H1 (cell line): ENCODE data around the gene CBLL1. TPM values are rescaled to one million over a fixed set of nuclear protein-coding genes. Genes with fewer than 3 reads are reported as not detected.

Source experiments
- CTCF ChIA-PET: fragments of 300-600 bp; sonication (Branson Sonifier 250); formaldehyde crosslinking; loops from one replicate; lab custom pipeline; 2021; ENCODE audit not compliant: partially characterized antibody; lab: Charles Lee
- POLR2A ChIA-PET: fragments of 300-600 bp; sonication (Branson Sonifier 250); formaldehyde crosslinking; loops from one replicate; lab custom pipeline; 2021; ENCODE audit warnings: inconsistent platforms; ENCODE audit not compliant: partially characterized antibody; lab: Charles Lee
- DNase-seq, 2 experiments: peaks; one replicate each; pipeline versions ENCODE4 v3.0.0 to v3.0.0-alpha.2; 2010 to 2022; ENCODE audit warnings: low spot score in 2 of 2, low read depth in 1 of 2, mixed read lengths in 1 of 2
- FAIRE-seq: peaks from 2 replicates; lab custom pipeline; 2011; peaks lifted over from hg19 to GRCh38; lab: Jason Lieb, UNC
- H2AFZ ChIP-seq: 2 replicates; pipeline ENCODE4 v1.8.1; 2012; ENCODE audit warnings: low read length, inconsistent platforms
- H2AK5ac ChIP-seq: 2 replicates; pipeline ENCODE4 v1.6.1; 2013; ENCODE audit warnings: low read depth, low read length
- H2BK120ac ChIP-seq: replicated peaks from 2 replicates; pipeline ENCODE3; 2013; ENCODE audit warnings: low read depth, low read length, inconsistent platforms
- H2BK12ac ChIP-seq: 2 replicates; pipeline ENCODE4 v1.6.1; 2013; ENCODE audit warnings: low read depth, low read length
- H2BK15ac ChIP-seq: 2 replicates; pipeline ENCODE4 v1.6.1; 2013; ENCODE audit warnings: low read length
- H2BK20ac ChIP-seq: 2 replicates; pipeline ENCODE4 v1.6.1; 2013; ENCODE audit warnings: low read length
- H2BK5ac ChIP-seq: 2 replicates; pipeline ENCODE4 v1.6.1; 2013; ENCODE audit warnings: low read depth, low read length
- H3K14ac ChIP-seq: 2 replicates; pipeline ENCODE4 v1.6.1; 2013; ENCODE audit warnings: inconsistent platforms; ENCODE audit not compliant: insufficient read length
- H3K18ac ChIP-seq: 2 replicates; pipeline ENCODE4 v1.6.1; 2013; ENCODE audit warnings: low read length; ENCODE audit errors: extremely low read depth
- H3K23ac ChIP-seq: 2 replicates; pipeline ENCODE4 v1.6.1; 2013; ENCODE audit warnings: inconsistent platforms; ENCODE audit not compliant: insufficient read length
- H3K23me2 ChIP-seq: 2 replicates; pipeline ENCODE4 v1.6.1; 2013; ENCODE audit warnings: low read depth, low read length
- H3K27ac ChIP-seq: 2 replicates; pipeline ENCODE4 v1.6.1; 2011; ENCODE audit warnings: low read depth, low read length, inconsistent platforms
- H3K27me3 ChIP-seq, 4 experiments: replicated peaks in 1 of 4; 1 replicate in 1 of 4; 2 replicates in 3 of 4; pipeline versions ENCODE4 v1.6.1 to v1.8.1; 2011 to 2013; ENCODE audit warnings: low read length in 3 of 4, mild to moderate bottlenecking in 3 of 4, inconsistent platforms in 2 of 4, mixed read lengths in 2 of 4, moderate library complexity in 1 of 4; ENCODE audit not compliant: control insufficient read depth in 3 of 4, insufficient read depth in 3 of 4; ENCODE audit errors: extremely low read depth in 1 of 4
- H3K36me3 ChIP-seq, 4 experiments: 2 replicates each; pipeline versions ENCODE4 v1.6.1 to v1.8.1; 2011 to 2013; ENCODE audit warnings: mild to moderate bottlenecking in 4 of 4, low read length in 3 of 4, moderate library complexity in 2 of 4, control low read depth in 1 of 4, inconsistent platforms in 1 of 4; ENCODE audit not compliant: insufficient read depth in 4 of 4, control insufficient read depth in 2 of 4
- H3K4ac ChIP-seq: replicated peaks from 2 replicates; pipeline ENCODE3; 2013; ENCODE audit warnings: low read length, low read depth, mixed read lengths, inconsistent platforms; ENCODE audit not compliant: insufficient read length
- H3K4me1 ChIP-seq, 4 experiments: replicated peaks in 1 of 4; 1 replicate in 1 of 4; 2 replicates in 3 of 4; pipeline versions ENCODE4 v1.6.1 to v1.8.1; 2011 to 2013; ENCODE audit warnings: low read length in 3 of 4, inconsistent platforms in 2 of 4, mixed read lengths in 1 of 4; ENCODE audit not compliant: insufficient read depth in 4 of 4, control insufficient read depth in 3 of 4
- H3K4me2 ChIP-seq, 2 experiments: 2 replicates each; pipeline versions ENCODE4 v1.6.1 to v1.8.1; 2011 to 2013; ENCODE audit warnings: low read depth in 2 of 2, low read length in 2 of 2, control low read depth in 1 of 2, inconsistent platforms in 1 of 2, mild to moderate bottlenecking in 1 of 2; ENCODE audit not compliant: insufficient read depth in 1 of 2
- H3K4me3 ChIP-seq, 4 experiments: fragments of 200-600, 300-600 bp in 1 of 4; sonication (generic), shearing (Covaris generic), sonication (Bioruptor Twin) in 1 of 4; 2 replicates each; pipeline versions ENCODE4 v1.5.1 to v1.8.1; 2011 to 2016; ENCODE audit warnings: low read length in 4 of 4, low read depth in 3 of 4, control low read depth in 2 of 4, inconsistent platforms in 2 of 4, mild to moderate bottlenecking in 2 of 4, mixed read lengths in 1 of 4, moderate library complexity in 1 of 4; ENCODE audit not compliant: insufficient read depth in 2 of 4; ENCODE audit errors: extremely low read depth in 1 of 4
- H3K56ac ChIP-seq: replicated peaks from 2 replicates; pipeline ENCODE3; 2013; ENCODE audit warnings: low read depth, mild to moderate bottlenecking, mixed read lengths, low read length, inconsistent platforms; ENCODE audit not compliant: insufficient read length
- H3K79me1 ChIP-seq: 2 replicates; pipeline ENCODE4 v1.6.1; 2013; ENCODE audit warnings: low read depth, low read length, control low read depth
- H3K79me2 ChIP-seq, 2 experiments: 2 replicates each; pipeline versions ENCODE4 v1.6.1 to v1.8.1; 2012 to 2013; ENCODE audit warnings: low read length in 2 of 2, mild to moderate bottlenecking in 2 of 2, inconsistent platforms in 1 of 2; ENCODE audit not compliant: insufficient read depth in 2 of 2, control insufficient read depth in 1 of 2
- H3K9ac ChIP-seq, 4 experiments: replicated peaks in 1 of 4; 1 replicate in 1 of 4; 2 replicates in 3 of 4; pipeline versions ENCODE4 v1.6.1 to v1.8.1; 2011 to 2013; ENCODE audit warnings: low read depth in 3 of 4, low read length in 3 of 4, control low read depth in 2 of 4, mild to moderate bottlenecking in 2 of 4, moderate library complexity in 2 of 4, inconsistent platforms in 1 of 4; ENCODE audit errors: extremely low read depth in 1 of 4
- H3K9me3 ChIP-seq, 2 experiments: 2 replicates each; pipeline versions ENCODE4 v1.6.1 to v1.8.1; 2012 to 2013; ENCODE audit warnings: mild to moderate bottlenecking in 2 of 2, moderate library complexity in 2 of 2, control low read depth in 1 of 2, inconsistent platforms in 1 of 2, low read depth in 1 of 2, low read length in 1 of 2, mixed read lengths in 1 of 2; ENCODE audit not compliant: insufficient read depth in 2 of 2
- H4K20me1 ChIP-seq, 2 experiments: replicated peaks in 1 of 2; 2 replicates each; pipeline versions ENCODE3 to v1.8.1; 2011 to 2013; ENCODE audit warnings: inconsistent platforms in 2 of 2, low read length in 2 of 2, mild to moderate bottlenecking in 1 of 2; ENCODE audit not compliant: insufficient read depth in 2 of 2, control insufficient read depth in 1 of 2
- H4K5ac ChIP-seq: 2 replicates; pipeline ENCODE4 v1.6.1; 2013; ENCODE audit warnings: low read length, low read depth, mixed read lengths, inconsistent platforms; ENCODE audit not compliant: insufficient read length
- H4K8ac ChIP-seq: 2 replicates; pipeline ENCODE4 v1.8.0; 2013; ENCODE audit warnings: mild to moderate bottlenecking, moderate library complexity, low read length, inconsistent platforms; ENCODE audit not compliant: insufficient read depth; ENCODE audit errors: extremely low read depth
- H4K91ac ChIP-seq: replicated peaks from 2 replicates; pipeline ENCODE3; 2013; ENCODE audit warnings: low read length, mixed read lengths, inconsistent platforms; ENCODE audit not compliant: insufficient read length
- ATF3 ChIP-seq: IDR thresholded peaks from 2 replicates; pipeline ENCODE4 v1.6.1; 2011; ENCODE audit warnings: low read depth, mild to moderate bottlenecking, low read length; ENCODE audit not compliant: insufficient read depth
- BACH1 ChIP-seq: IDR thresholded peaks from 2 replicates; pipeline ENCODE4 v1.6.1; 2012; ENCODE audit warnings: low read length, improper control_type of control experiment
- CREB1 ChIP-seq: IDR thresholded peaks from 2 replicates; pipeline ENCODE4 v1.6.1; 2012; ENCODE audit warnings: inconsistent platforms
- EP300 ChIP-seq, 2 experiments: IDR thresholded peaks; 1 replicate in 1 of 2; 2 replicates in 1 of 2; pipeline ENCODE4 v1.6.1; 2011 to 2012; ENCODE audit warnings: low read depth in 2 of 2, low read length in 2 of 2, mild to moderate bottlenecking in 2 of 2, borderline replicate concordance in 1 of 2, inconsistent platforms in 1 of 2, moderate library complexity in 1 of 2
- HDAC2 ChIP-seq, 2 experiments: fragments of 300-600 bp in 1 of 2; sonication (generic) in 1 of 2; IDR thresholded peaks; 2 replicates each; pipeline ENCODE4 v1.6.1; 2011 to 2012; ENCODE audit warnings: low read depth in 2 of 2, low read length in 2 of 2, mild to moderate bottlenecking in 2 of 2, moderate library complexity in 2 of 2, borderline replicate concordance in 1 of 2, inconsistent platforms in 1 of 2
- KDM1A ChIP-seq: fragments of 200-600, 300-600 bp; sonication (generic); IDR thresholded peaks from 2 replicates; pipeline ENCODE4 v1.7.1; 2016; ENCODE audit warnings: mild to moderate bottlenecking, low read length, borderline replicate concordance
- POU5F1 ChIP-seq: IDR thresholded peaks from 2 replicates; pipeline ENCODE4 v1.6.1; 2011; ENCODE audit warnings: low read depth, mild to moderate bottlenecking, low read length, moderate library complexity
- RXRA ChIP-seq: IDR thresholded peaks from 2 replicates; pipeline ENCODE4 v1.6.1; 2011; ENCODE audit warnings: low read depth, mild to moderate bottlenecking, low read length, moderate library complexity; ENCODE audit not compliant: insufficient read depth
- SIRT6 ChIP-seq: IDR thresholded peaks from one replicate; pipeline ENCODE4 v1.7.1; 2012; ENCODE audit warnings: low read length, inconsistent platforms
- TAF1 ChIP-seq: IDR thresholded peaks from 2 replicates; pipeline ENCODE4 v1.6.1; 2011; ENCODE audit warnings: mild to moderate bottlenecking, low read depth, low read length
- TCF12 ChIP-seq: IDR thresholded peaks from 2 replicates; pipeline ENCODE4 v1.6.1; 2011; ENCODE audit warnings: low read depth, mild to moderate bottlenecking, low read length
- polyA plus RNA-seq, 7 experiments: library from polyadenylated mRNA; depleted of rRNA in 3 of 7; stranded (reverse) in 5 of 7; unstranded in 2 of 7; fragments of >200 nt in 5 of 7; fragments of 200-250 nt in 2 of 7; gene quantifications; 1 replicate in 5 of 7; 2 replicates in 1 of 7; 4 replicates in 1 of 7; pipeline versions ENCODE4 v1.2.1 to v1.2.3, GENCODE V29; 2011 to 2013; ENCODE audit warnings: missing spikeins in 2 of 7, mixed read lengths in 2 of 7
- total RNA-seq: library from RNA; stranded (reverse); fragmentation: NEBNext Ultra II Directional; extraction: Animal tissue kit (Norgen Biotek cat#: 25700); gene quantifications from 2 replicates; pipeline ENCODE4 v1.2.1, GENCODE V29; 2021

CBLL1 gene
- total and polyA plus RNA-seq, 2 of the 8 experiments (the other 6 are each of a cell fraction or from before 2014, with no cell fraction given): 27.0 to 34.0 TPM

GRCh38 chr7:107703219-107703618 is 40.7 kb upstream of the CBLL1 start:
- H3K9ac ChIP-seq: no peak overlapping the region
- H2BK120ac ChIP-seq: no peak overlapping the region
- no peak overlapping the region for H3K4ac ChIP-seq
- no peak overlapping the region for H2BK12ac ChIP-seq
- H3K56ac ChIP-seq: no peak overlapping the region
- no peak for TF ChIP-seq HDAC2 (IDR thresholded peaks at IDR 0.05; ENCODE audit: borderline replicate concordance in 1 of 2, low read depth in 2 of 2, low read length in 2 of 2)
- no peak for TF ChIP-seq CREB1
- no peak for TF ChIP-seq TCF12
- TF ChIP-seq RXRA: no peak
- no peak for TF ChIP-seq BACH1
- no peak for TF ChIP-seq ATF3
- no peak for TF ChIP-seq TAF1
- TF ChIP-seq POU5F1: no peak
- no peak for TF ChIP-seq KDM1A
- no peak for TF ChIP-seq SIRT6
- TF ChIP-seq EP300 (IDR thresholded peaks at IDR 0.05; ENCODE audit: borderline replicate concordance in 1 of 2, low read depth in 2 of 2, low read length in 2 of 2): no peak
- no peak for FAIRE-seq
- H4K20me1 ChIP-seq: no peaks in the 10 kb centered on the region
- H2BK20ac ChIP-seq: no peak overlapping the region
- ChIA-PET CTCF (interaction anchor here (0.9 to 3.1 kb wide), 4 partner anchors 11 to 42 kb away, joined by 3 to 8 read pairs (median 4); no protein-coding TSS in a partner anchor), POLR2A (no interaction called here)
- H3K79me2 ChIP-seq: no peaks in the 10 kb centered on the region
- no peaks in the 10 kb centered on the region for H3K4me1 ChIP-seq
- no peak overlapping the region for H4K5ac ChIP-seq
- H3K9me3 ChIP-seq: no peaks in the 10 kb centered on the region
- H3K14ac ChIP-seq: no peak overlapping the region
- no peak overlapping the region for H2AFZ ChIP-seq
- no peaks in the 10 kb centered on the region for H3K36me3 ChIP-seq
- H3K27me3 ChIP-seq: no peaks in the 10 kb centered on the region
- no peak overlapping the region for H3K23ac ChIP-seq
- no peak overlapping the region for H4K8ac ChIP-seq
- H4K91ac ChIP-seq: no peak overlapping the region
- no peak overlapping the region for H3K4me3 ChIP-seq
- no peak overlapping the region for H3K27ac ChIP-seq
- H3K23me2 ChIP-seq: no peaks in the 10 kb centered on the region
- H3K4me2 ChIP-seq: no peak overlapping the region
- H3K18ac ChIP-seq: no peak overlapping the region
- no peak overlapping the region for H2BK5ac ChIP-seq
- no peak for DNase-seq
- no peaks in the 10 kb centered on the region for H3K79me1 ChIP-seq
- H2BK15ac ChIP-seq: no peak overlapping the region
- no peak overlapping the region for H2AK5ac ChIP-seq
